NB4 (cell line): ENCODE data around the gene TMEM11.

Experiments used
- DNase-seq: peaks from one replicate; pipeline ENCODE4 v3.0.0; 2010; ENCODE audit warnings: low read depth
- H3K4me3 ChIP-seq: one replicate; pipeline ENCODE4 v1.5.1; 2011; ENCODE audit warnings: mild to moderate bottlenecking, low read depth, low read length, moderate library complexity
- CTCF ChIP-seq: IDR thresholded peaks from one replicate; pipeline ENCODE4 v1.5.1; 2012; ENCODE audit warnings: low read depth, low read length
- MAX ChIP-seq: IDR thresholded peaks from 2 replicates; pipeline ENCODE4 v1.6.1; 2011; ENCODE audit warnings: low read depth, low read length
- MYC ChIP-seq: IDR thresholded peaks from 2 replicates; pipeline ENCODE4 v1.6.1; 2011; ENCODE audit warnings: low read depth, low read length
- POLR2A ChIP-seq: IDR thresholded peaks from 2 replicates; pipeline ENCODE4 v1.6.1; 2011; ENCODE audit warnings: mild to moderate bottlenecking; ENCODE audit not compliant: insufficient read length; ENCODE audit errors: extremely low read depth

TMEM11 gene

GRCh38 chr17:21200590-21201297, 13.2 kb downstream of the TMEM11 start:
- no peak overlapping the region for H3K4me3 ChIP-seq
- no peak for DNase-seq

GRCh38 chr17:21199856-21200255, 14.1 kb downstream of the TMEM11 start:
- no peak for DNase-seq
- H3K4me3 ChIP-seq: no peak overlapping the region
- TF ChIP-seq POLR2A (no peak), CTCF (no peak), MYC (no peak), MAX (no peak)

More at GRCh38 chr17:21200590-21201297, 13.2 kb downstream of the TMEM11 start:
- no peak for TF ChIP-seq POLR2A

- no peak for DNase-seq
- no peak overlapping the region for H3K4me3 ChIP-seq
- TF ChIP-seq MYC: no peak
- no peak for TF ChIP-seq CTCF
- no peak for TF ChIP-seq MAX
- TF ChIP-seq POLR2A: no peak
These were observed 14.7 kb downstream of the TMEM11 start for GRCh38 chr17:21199311-21199710.

- TF ChIP-seq POLR2A: no peak
- no peak for TF ChIP-seq CTCF
- TF ChIP-seq MYC: no peak
- no peak for TF ChIP-seq MAX
- DNase-seq: no peak
- no peak overlapping the region for H3K4me3 ChIP-seq
These were observed 15.6 kb downstream of the TMEM11 start for GRCh38 chr17:21198411-21198810.

- no peak overlapping the region for H3K4me3 ChIP-seq
- no peak for DNase-seq
- TF ChIP-seq CTCF: no peak
- no peak for TF ChIP-seq MYC
- TF ChIP-seq MAX: no peak
- TF ChIP-seq POLR2A: no peak
These were observed 17.8 kb downstream of the TMEM11 start for GRCh38 chr17:21196126-21196525.

- DNase-seq: no peak
- no peak overlapping the region for H3K4me3 ChIP-seq
- no peak for TF ChIP-seq MYC
- no peak for TF ChIP-seq MAX
- TF ChIP-seq POLR2A: no peak
- no peak for TF ChIP-seq CTCF
These were observed 19.3 kb downstream of the TMEM11 start for GRCh38 chr17:21194703-21195102.
